ENCODE results near the gene PHLDB1.

DNA sequence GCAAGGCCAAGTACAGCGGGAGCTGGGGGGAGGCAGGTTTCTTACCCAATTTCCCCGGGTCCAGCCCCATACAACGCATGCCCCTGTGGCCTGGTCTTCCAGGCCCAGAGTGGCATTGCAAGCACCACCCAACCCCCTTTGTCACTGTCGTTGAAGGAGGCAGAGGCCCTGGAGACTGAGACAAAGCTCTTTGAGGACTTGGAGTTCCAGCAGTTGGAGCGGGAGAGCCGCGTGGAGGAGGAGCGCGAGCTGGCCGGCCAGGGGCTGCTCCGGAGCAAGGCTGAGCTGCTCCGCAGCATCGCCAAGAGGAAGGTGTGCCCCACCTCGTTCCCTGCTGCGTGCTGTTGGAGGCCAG is 27.8 kb downstream of the PHLDB1 start:
- TF ChIP-seq POLR2AphosphoS5 (IDR thresholded peaks at IDR 0.05) (no peak), POLR2A (IDR thresholded peaks at IDR 0.05) (no peak), EP300 (IDR thresholded peaks at IDR 0.05) (no peak)
- TF ChIP-seq, protein P1, sequence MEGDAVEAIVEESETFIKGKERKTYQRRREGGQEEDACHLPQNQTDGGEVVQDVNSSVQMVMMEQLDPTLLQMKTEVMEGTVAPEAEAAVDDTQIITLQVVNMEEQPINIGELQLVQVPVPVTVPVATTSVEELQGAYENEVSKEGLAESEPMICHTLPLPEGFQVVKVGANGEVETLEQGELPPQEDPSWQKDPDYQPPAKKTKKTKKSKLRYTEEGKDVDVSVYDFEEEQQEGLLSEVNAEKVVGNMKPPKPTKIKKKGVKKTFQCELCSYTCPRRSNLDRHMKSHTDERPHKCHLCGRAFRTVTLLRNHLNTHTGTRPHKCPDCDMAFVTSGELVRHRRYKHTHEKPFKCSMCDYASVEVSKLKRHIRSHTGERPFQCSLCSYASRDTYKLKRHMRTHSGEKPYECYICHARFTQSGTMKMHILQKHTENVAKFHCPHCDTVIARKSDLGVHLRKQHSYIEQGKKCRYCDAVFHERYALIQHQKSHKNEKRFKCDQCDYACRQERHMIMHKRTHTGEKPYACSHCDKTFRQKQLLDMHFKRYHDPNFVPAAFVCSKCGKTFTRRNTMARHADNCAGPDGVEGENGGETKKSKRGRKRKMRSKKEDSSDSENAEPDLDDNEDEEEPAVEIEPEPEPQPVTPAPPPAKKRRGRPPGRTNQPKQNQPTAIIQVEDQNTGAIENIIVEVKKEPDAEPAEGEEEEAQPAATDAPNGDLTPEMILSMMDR (IDR thresholded peaks at IDR 0.05) = no peak

Data from upper lobe of left lung (tissue), 4 donors.